Stomach (tissue), 4 donors: ENCODE measurements around the gene COBL.

ENCODE experiments used
- CTCF ChIP-seq, 7 experiments: fragments of 450-650 bp in 4 of 7; fragments of 200-600 bp in 3 of 7; sonication (generic) in 3 of 7; IDR thresholded peaks; one replicate each; pipeline ENCODE4 v1.5.1; 2016 to 2019; ENCODE audit warnings: antibody characterized with exemption in 7 of 7, control low read depth in 2 of 7, mild to moderate bottlenecking in 1 of 7
- POLR2AphosphoS5 ChIP-seq, 3 donors: sonication (generic); formaldehyde crosslinking; IDR thresholded peaks; one replicate each; pipeline ENCODE4 v1.6.1; 2016; ENCODE audit warnings: antibody characterized with exemption in 3 of 3

- TF ChIP-seq CTCF (IDR thresholded peaks at IDR 0.05) (no peak), POLR2AphosphoS5 (IDR thresholded peaks at IDR 0.05) (no peak)
These were observed 168.4 kb downstream of the COBL start for GRCh38 chr7:51148216-51148615.
